Stimulated activated naive CD4-positive, alpha-beta T cell (primary cell): ENCODE results near the gene DPH3.

Experiments
- DNase-seq, 6 experiments: peaks; one replicate each; lab custom pipeline; 2025; lab: John Stamatoyannopoulos, UW

Gene DPH3

DNA sequence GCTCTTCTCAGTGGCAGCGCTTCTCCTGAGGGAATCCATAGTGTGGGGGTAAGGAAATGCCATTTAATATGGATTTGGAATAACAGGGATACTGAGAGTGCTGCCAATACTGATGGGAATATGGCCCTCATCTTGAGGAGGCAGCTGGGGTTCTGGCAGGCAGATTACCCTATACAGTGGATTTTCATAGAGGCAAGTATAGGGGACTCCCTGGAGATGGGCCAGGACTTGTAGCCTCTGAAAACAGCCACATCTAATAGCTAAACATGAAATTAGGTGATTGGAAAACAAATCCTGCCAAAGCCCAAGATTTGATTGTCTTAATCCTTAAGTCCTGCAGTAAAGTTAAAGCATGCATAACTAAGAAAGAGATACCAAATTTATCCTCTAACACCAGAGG lies 30.9 kb downstream of the DPH3 start:
- no peak for DNase-seq

DNA sequence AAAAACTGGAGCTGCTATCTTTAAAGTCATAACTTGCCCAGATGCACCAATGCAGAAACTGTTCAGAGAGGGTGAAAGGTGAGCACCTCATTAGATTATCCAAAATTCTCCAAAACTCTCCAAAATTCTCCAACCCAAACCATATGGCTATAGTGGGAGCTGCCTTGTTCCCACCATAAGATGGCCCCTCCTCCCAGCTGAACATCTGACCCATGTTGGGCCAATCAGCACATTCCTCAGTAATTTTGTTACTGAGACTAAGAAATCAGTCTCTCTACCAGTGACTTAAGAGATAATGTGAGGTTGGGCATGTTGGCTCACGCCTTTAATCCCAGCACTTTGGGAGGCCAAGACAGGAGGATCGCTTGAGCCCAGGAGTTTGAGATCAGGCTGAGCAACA lies 32.8 kb downstream of the DPH3 start:
- DNase-seq: no peak

DNA sequence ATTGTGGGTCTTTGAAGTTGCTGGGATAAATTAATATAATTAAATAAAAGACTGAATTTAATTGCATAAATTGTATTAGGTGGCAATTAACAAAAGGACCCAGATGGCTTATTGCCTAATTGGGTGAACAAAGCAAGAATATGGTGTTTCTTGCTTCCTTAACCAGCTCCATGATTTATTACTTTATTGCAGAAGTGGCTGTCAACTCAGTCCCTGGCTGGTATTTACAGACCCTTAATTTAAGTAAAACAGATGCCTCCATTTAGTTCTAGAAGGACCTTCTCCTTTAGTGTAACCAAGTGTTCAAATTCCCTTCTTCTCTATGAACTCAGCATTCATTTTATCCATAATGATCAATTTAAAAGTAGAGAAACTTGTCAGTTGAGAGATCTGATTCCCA lies 35.1 kb downstream of the DPH3 start:
- DNase-seq: no peak

DNA sequence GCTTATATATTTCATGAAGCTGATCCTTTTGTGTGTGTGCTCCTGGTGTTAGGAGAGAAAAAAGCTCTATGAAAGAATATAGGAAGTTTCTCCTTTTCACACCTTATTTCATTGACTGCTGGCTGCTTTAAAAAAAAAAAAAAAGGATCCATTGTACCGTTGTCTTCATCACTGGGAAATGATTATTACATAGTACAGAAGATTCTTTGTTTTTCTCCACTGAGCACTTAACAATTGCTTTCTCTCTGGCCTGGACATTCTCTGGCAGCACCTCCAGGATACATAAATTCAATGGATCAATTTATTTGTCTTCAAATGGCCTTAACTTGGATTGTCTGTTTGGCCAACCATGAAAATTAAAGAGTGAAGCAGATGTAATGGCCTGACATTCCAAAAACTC lies 37.2 kb downstream of the DPH3 start:
- no peak for DNase-seq

DNA sequence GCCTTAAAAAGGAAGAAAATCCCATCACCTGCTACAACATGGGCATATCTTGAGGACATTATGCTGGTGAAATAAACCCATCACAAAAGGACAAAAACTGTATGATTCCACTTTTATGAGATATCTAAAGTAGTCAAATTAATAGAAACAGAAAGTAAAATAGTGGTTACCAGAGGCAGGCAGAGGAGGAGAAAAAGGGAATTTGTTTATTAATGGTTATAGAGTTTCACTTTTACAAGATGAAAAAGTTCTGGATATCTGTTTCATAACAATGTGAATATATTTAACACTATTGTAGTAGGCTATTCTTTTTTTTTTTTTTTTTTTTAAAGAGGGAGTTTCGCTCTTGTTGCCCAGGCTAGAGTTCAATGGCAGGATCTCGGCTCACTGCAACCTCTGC lies 40.4 kb downstream of the DPH3 start:
- DNase-seq: no peak

DNA sequence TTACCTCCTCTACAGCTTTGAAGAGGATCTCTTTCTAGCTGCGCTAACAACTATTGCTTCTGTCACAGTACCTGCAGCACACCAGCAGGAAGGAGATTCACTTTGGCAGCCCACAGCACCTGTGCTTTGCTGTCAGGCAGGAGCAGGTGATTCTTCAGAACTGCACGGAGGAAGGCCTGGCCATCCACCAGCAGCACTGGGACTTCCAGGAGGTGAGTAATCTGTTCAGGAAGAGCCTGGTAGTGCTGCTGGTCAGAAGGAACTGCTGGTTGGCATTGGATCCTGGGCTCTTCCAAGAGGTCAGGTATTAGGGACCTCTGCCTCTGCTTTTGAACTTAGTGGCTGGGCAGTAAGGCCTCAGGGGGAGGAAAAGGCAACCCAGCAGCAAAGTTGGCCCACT lies 42.2 kb downstream of the DPH3 start:
- DNase-seq: no peak

DNA sequence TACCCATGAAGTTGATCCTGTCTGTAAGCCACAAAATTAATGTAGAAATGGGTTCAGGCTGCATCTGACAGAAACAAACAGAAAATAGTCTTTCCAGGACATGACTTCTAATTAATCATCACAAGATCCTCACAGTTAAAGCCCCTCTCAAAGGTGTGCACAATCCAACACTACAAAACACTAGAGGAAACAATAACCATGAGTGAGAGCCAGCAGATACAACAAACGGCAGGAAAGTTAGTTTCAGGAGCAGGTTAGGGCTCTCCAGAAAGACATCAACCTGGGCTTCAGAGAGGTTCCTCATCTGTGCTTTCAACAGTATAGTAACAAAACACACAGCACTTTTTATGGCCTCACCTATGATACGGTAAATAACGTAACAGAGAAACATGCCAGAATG lies 42.8 kb downstream of the DPH3 start:
- no peak for DNase-seq

DNA sequence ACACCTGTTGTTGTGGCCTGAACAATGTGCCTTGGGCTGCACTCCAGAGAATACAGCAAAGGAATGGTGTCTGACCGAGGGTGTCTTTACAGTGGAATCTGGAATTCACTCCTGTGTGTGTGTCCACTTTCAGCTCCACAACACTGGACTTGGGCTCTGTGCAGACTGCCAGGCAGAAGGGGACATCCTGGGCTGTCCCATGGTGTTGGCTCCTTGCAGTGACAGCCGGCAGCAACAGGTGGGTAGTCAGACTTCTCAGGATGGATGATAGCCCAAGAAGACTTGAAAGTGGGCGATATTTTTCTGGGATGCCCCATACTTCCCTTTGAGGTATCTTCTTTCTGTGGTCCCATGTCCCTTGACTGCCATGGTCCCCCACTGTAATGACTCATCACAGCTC lies 45.0 kb downstream of the DPH3 start:
- no peak for DNase-seq

DNA sequence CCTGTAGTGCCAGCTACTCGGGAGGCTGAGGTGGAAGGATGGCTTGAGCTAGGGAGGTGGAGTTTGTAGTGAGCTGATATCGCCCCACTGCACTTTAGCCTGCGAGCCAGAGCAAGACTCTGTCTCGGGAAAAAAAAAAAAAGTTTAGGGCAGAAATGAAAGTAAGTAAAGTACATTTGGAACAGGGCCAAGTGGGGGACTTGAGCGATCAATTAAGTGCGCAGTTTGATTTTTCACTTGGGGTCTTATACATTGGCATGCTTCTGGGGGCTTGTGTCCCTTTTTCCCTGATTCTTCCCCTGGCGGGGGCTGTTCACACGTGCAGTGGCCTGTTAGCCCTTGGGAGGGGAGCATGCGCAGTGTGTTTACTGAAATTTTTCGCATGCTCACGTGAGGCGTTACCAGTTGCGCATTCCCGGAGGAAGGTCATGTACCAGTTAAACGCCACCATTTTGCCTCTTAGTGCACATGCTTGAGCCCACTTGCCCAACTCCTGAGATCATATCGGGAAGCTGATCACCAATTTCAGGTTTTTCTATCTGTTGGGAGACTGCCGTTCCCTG lies 48.3 kb downstream of the DPH3 start:
- no peak for DNase-seq

DNA sequence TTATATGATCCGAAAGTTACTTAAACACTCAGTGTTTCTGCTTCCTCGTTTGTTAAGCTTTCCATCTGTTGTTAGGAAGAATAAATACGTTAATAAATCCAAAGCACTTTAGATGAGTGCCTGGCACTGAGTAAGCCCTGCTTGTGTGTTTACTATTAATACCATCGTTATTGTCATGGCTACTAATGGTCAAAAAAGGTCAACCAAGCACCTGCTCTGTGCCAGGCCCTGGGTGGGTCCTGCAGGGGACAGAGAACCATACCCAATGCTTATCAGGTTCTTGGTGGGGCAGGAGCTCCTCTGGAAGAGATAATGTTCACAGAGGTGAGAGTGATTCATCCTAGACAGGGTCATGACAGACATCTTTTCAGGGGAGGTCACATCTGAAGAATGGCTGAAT lies 50.4 kb downstream of the DPH3 start:
- no peak for DNase-seq

DNA sequence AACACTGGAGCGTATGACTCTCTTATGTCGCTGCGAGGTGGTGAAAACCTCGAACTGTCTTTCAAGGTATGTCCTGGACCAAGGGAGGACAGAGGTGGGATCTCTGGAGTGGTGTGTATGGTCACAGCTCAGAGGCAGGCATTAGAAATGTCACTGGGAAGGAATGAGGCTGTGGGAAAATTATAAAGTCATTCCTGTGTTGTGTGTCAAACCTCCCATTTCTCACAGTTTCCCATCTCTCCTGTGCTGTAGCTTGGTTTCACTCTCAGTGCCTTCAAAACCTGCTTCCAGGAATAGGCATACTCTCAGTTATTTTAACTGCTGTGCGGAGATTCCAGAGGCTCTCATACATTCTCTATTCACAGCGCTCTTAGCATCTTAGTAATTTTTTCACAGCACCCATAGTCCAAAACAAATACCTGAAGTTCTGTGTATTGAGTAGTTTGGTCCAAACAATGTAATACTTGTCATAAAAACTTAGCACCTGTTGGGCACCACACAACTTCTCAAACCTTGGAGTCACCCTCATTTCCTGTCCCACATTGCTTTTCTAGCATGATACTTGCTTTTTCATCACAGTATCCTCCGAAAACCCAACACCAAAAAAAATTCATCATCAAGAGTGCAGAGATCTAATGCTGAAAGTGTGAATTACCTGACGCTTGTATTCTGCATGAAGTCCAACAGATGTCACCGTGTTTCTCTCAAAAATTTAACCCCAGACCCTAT lies 53.4 kb downstream of the DPH3 start:
- no peak for DNase-seq
